ENCODE measurements around the gene WWOX.

GRCh38 chr16:79213214-79213613 lies 1113.8 kb downstream of the WWOX start:
- TF ChIP-seq, protein P1, sequence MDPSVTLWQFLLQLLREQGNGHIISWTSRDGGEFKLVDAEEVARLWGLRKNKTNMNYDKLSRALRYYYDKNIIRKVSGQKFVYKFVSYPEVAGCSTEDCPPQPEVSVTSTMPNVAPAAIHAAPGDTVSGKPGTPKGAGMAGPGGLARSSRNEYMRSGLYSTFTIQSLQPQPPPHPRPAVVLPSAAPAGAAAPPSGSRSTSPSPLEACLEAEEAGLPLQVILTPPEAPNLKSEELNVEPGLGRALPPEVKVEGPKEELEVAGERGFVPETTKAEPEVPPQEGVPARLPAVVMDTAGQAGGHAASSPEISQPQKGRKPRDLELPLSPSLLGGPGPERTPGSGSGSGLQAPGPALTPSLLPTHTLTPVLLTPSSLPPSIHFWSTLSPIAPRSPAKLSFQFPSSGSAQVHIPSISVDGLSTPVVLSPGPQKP (IDR thresholded peaks at IDR 0.05; ENCODE audit: borderline replicate concordance, low read depth, low read length) = no peak
- TF ChIP-seq BHLHE40 (IDR thresholded peaks at IDR 0.05; ENCODE audit: low read depth, low read length) (no peak), CTCF (conservative IDR thresholded peaks at IDR 0.05; ENCODE audit: low read depth, low read length) (no peak), MAFK (IDR thresholded peaks at IDR 0.05; ENCODE audit: low read depth, low read length) (no peak)
